Measurements from ENCODE around the gene INSRR.
A peak's percentile ranks its signal among the peaks of the same experiment; 100 is the strongest.

INSRR gene

DNA sequence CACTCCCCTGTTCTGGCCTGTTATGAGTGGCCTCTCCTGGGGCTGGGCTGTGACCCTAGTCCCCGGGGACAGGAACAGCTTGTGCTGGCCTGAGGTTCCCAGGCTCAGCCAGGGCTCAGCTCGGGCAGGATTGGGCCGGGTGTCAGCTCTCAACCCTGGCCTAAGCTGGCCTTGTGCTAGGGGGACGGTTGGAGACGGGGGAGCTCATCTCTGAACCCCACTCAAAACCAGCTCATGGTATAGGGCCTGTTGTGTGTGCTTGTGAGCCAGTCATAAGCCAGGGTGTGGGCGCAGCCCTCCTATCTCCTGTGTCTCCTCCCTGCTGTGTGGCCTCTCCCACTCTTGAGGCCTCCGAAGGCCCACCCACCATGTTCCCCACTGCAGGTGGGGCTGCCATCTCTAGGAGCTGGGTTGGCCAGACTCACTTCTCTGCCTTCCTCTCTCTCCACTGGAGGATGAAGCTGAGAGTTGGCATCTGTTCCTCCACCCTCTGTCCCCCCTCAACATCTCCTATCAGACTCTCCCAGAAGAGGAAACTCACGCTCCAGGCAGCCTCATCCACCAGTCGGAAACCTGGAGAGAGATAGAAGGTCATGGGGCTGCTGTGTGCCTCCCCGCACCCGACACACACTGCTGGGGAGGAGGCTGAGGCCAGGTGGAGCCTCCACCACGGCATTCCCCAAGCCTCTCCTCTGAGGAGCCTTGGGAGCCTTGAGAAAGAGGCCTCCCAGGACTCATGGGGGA, 36.0 kb upstream of the INSRR start:
- DNase-seq (ENCODE audit: low read depth in 3 of 3) = no peak

DNA sequence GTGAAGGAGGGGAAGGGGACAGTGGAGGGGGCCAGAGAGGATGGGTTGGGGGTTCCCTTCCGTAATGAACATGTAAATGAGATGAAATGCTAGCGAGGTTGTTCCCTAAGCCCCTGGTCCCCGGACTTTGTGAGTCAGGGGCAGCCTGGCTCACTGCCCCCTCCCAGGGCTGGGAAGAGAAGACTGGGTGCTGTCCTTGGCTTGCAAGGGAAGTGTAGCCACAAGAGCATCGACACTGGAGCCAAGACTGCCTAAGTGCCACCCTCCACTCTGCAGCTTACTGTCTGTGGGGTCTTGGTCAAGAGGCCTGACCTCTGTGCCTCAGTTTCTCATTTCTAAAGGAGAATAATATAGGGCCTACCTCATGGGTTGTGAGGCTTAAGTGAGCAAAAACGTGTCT, 35.1 kb upstream of the INSRR start:
- no peak for DNase-seq (ENCODE audit: low read depth in 3 of 3)

DNA sequence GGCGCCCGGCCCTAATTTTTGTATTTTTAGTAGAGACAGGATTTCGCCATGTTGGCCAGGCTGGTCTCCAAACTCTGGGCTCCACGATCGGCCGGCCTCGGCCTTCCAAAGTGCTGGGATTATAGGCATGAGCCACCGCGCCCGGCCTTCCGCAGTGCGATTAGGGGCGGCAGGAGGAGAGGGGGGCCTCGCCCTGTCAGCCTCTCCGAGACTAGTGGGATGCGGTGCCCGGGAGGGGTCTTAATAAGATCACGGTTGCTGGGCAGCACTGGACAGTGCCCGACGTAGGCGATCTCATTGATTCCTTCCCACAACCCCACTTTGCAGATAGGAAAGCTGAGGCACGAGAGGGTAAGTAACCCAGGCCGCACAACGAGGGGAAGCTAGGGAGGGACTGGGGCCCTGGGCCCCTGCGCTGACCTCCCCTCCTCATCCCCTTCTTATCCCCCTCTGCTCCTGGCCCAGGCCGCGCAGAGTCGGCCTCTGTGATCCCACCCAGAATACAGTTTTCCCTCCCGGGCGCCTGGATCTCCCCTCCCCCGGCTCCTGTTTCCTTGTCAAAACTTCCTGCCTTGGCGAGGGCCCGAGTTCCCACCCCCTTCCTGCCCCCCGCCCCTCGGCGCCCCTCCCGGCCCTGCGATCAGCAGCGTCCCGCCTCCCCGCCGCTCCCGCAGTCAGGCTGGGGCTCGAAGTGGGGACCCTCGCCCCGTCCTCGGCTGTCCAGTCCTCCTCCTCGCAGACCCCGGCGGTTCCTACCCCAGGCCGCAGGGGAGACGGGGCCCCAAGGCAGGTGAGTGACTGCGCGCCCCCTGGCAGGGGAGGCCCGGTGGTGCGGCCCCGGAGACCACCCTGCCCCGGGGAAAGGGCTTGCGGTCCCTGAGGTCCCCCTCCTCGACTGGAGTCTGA, 34.4 kb upstream of the INSRR start, which contains the start of gene PEAR1:
Gene PEAR1 (plus strand): TSS at position 671 of the 906 bp plus-strand sequence. CDS start 10,209 bp downstream, outside the sequence.
- no peak for DNase-seq (ENCODE audit: low read depth in 3 of 3)

DNA sequence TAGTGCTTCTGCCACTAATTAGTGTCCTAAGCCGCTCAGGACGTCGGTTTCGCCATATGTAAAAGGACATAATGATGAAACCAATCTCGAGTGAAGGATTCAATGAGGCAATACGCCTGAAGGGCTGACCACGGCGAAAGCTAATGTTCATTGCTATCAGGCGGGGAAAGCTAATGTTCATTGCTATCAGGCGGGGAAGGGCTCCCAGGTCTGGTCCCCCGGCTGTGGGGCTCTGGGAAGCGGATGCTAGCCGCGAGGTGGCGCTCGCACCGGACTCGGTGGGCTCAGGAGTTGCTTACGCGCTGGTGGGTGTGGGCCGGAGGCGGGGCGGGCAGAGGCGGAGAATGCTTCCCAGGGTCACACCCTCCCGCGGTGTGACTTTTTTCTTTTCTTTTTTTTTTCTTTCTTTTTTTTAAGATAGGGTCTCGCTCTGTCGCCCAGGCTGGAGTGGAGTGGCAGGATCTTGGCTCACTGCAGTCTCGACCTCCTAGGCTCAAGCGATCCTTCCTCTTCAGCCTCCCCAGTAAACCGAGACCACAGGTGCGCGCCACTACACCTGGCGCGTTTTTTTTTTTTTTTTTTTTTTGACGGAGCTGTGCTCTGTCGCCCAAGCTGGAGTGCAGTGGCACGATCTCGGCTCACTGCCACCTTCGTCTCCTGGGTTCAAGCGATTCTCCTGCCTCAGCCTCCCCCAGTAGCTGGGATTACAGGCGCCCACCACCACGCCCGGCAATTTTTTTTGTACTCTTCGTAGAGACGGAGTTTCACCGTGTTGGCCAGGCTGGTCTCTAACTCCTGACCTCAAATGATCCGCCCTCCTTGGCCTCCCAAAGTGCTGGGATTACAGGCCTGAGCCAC, 33.5 kb upstream of the INSRR start:
- peak; percentile 74 to 77 (median 76) for DNase-seq (ENCODE audit: low read depth in 3 of 3)

DNA sequence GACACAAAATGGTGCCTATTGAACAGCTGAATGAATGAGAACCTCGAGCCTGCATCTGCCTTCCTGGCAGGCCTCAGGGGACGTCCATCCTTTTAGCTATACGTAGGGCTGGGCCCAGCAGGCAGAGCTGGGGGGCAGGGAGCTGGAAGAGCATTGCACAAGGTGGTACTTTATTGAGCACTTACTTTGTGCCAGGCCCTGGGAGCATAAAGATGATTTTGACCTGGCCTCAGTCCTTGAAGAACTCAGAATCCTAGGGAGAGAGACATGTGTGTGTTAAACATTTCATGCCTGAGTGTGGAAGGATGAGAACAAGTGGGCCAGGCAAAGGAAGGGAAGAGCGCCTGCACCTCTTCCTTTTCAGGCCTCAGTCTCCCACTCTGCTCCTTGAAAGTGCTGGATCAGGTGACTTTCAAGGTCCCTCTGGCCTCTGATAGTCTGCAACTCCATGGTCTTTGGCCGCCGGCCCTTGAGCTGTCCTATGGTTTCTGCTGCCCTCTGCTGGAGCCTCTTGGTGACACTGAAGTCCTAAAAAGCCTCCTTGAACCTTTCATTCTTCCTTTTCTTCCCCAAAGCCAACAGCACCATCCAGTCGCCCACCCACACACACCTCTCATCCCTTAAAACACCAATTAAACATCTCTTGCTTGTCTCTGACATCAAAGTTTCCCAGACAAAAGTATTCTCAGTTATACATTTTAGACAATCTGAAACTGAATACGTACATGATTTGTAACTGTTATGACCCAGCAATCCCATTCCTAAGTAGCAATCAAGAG, 31.1 kb upstream of the INSRR start:
- peak; percentile 15 to 22 (median 20) for DNase-seq (ENCODE audit: low read depth in 3 of 3)

DNA sequence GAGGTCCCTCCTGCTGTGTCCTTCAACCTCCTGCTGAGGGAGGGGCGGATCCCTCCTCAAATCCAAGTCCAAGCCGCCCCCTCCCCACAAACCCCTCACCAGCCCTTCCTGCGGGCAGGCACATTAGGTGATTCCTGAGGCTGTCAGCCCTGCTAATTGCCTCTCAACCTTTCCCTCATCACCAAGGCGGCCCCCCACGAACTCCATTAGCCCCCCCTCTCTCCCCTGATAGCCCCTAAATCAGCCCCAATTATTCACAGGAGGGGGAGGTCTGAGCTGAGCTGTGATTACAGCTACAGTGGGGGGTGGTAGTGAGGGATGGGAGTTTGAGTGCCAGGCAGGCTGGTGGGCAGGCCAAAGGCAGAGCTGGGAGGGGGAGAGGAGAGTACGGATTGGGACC, 28.8 kb upstream of the INSRR start:
- DNase-seq (ENCODE audit: low read depth in 3 of 3) = no peak

DNA sequence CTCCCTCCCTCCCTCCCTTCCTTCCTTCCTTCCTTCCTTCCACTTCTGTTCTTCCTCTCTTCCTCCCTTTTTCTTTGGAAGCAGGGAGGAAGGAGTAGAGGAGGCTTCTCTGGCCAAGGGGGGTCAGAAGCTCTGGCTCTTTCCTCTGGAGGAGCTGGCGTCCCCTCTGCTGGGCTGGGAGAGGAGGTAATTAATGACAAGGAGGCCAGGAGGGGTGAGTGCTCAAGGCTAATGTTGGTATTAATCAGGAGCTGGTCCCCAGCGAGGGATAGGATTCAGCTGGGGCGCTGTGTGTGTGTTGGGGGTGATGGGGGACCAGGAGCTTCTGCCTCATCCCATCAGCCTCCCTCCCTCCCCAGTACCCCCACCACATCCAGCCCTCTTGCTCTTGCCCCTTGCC, 28.4 kb upstream of the INSRR start:
- no peak for DNase-seq (ENCODE audit: low read depth in 3 of 3)

DNA sequence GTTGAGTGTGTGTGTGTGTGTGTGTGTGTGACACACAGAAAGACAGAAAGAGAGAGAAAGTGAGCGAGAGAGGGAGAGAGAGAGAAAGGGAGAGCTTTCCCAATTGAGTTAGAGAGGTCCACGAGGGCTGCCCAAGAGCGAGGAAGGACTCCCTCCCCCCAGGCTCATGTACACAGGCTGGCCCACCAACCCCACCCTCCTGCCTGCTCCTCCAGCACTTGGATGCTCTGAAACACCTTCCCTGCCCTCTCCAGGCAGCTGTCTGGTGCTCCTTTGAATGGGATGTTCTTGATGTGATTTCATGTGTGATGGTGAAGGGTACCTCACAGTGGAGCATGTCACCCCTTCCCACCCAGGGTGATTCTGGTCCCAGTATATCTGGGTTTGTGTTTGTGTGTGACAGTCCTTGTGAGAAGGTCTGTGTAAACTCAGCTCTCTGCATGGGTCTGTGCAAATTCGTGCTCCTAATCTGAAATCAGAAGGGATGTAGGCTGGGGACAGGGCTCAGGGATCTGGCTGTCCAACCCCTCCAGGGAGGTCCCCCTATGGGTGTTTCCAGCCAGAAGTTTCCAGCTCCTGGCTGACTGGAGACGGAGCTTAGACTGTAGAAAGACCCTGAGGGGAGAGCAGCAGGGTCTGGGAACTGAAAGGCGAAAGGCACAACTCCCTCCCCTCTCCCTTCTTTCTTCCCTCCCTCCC, 27.8 kb upstream of the INSRR start:
- DNase-seq (ENCODE audit: low read depth in 3 of 3) = no peak

DNA sequence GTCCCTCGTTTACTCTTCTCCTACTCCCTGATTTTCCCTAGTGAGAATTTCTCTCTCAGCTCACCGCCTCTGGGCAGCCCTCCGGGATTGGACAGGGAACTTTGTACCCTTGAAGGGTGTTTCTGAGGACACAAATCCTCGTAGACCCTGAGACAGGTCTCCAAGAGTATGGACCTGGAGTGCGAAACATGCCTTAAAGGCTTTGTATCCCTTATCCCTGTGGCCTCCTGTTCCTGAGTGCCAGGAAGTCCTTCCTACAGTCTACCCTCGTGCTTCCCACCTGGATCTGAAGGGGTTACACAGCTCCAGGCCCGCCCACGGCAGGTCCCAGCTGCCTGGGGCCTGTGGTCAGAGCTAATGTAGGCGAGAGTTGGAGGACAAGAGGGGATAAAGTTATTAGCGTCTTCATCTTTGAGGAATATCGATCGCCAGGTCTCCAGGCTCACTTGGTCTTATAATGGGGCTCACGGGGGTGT, 27.0 kb upstream of the INSRR start:
- no peak for DNase-seq (ENCODE audit: low read depth in 3 of 3)

DNA sequence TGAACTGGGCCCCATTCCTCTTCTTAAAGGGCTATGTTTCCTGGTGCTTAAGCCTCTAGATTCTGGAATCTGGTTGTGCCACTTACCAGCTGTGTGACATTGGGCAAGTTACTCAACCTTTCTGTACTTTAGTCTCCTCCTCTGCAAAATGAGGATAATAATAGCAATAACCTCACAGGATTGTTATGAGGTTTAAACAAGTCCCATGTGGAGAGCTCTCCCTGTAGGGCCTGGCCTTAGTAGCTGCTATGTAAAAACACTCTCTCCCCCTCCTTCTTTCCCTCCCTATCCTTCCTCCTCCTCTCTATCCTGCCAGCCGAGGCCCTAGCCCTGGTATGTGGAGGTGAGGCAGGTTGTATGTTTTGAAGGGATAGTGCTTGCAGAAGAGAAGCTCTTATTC, 26.4 kb upstream of the INSRR start:
- DNase-seq (ENCODE audit: low read depth in 3 of 3) = no peak

DNA sequence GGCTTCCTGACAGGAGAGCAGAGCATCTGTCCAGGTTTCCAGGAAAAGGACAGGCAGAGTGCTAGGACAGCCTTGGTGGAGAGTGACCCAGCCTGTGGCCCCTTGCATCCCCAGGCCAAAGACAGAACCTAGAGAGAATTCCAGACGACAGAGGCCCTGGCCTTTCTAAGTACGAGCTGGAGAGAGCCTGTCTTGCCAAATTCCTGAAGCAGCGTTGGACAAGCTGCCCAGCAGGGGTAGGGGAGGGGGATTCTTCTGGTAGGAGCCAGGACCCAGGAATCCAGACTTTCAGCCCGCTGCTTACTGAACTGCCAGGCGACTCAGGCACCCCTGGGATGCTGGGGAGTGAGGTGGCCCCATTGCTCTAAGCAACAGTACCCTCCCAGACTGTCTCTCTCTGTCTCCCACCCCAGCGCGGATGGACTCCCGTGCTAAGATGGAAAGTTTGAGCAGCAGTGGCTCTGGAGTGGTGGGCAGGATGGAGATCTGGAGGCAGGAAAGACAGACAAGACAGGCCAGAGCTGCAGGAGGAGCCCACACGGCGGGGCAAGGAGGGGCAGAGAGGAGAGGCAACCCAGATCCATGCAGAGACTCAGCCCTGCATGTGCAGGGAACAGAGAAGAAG, 25.8 kb upstream of the INSRR start:
- no peak for DNase-seq (ENCODE audit: low read depth in 3 of 3)

DNA sequence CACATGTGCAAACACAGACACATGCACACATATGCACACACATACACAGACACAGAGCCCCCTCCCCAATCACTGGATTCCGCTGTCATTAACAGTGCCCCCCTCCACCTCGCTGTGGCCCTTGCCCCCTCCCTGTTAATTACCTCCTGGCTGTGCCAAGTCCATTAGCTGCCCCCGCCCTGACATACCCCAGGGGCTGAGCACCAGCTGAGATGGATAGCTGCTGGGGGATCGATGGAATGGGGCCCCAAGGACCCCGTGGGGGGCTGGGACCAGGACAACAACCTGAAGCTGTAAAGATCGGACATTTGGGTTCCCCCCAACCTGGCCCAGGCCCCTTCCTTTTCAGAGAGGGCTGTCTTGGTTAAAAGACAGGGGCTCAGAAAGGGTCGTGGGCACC, 25.0 kb upstream of the INSRR start:
- DNase-seq (ENCODE audit: low read depth in 3 of 3) = no peak

DNA sequence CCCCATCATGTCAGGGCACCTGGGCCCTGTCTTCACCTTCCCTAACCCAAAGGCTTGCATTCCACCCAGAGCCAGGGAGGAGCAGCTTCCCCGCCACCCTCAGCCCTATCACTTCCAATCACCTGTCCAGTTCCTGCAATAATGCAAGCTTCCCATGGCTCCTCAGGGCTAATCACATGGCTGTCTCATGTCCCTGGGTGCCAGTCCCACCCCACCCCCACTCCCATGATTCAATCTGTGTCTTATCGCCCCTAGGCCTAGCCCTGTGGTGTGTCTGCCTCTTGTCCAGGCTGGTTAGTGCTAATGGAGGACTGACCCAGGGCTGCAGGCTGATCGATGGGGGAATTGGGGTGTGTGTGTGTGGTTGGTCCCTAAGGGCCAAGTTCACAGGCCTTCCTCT, 23.6 kb upstream of the INSRR start:
- DNase-seq (ENCODE audit: low read depth in 3 of 3) = no peak

DNA sequence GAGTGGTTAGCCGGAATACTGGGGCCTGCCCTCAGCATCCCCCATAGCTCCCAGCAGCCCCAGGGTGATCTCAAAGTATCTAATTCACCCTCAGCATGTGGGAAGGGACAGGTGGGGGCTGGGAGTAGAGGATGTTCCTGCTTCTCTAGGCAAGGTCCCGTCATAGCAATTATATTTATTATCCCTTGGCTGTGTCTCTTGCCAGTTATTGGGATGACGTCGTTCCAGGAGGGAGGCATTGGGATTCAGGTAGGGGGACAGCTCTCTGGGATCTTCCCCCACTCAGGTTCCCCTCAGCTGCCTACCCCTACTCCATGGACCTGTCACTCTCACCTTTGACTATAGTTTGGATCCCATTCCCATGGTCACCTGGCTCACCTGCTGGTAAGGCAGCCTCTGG, 22.7 kb upstream of the INSRR start:
- no peak for DNase-seq (ENCODE audit: low read depth in 3 of 3)

DNA sequence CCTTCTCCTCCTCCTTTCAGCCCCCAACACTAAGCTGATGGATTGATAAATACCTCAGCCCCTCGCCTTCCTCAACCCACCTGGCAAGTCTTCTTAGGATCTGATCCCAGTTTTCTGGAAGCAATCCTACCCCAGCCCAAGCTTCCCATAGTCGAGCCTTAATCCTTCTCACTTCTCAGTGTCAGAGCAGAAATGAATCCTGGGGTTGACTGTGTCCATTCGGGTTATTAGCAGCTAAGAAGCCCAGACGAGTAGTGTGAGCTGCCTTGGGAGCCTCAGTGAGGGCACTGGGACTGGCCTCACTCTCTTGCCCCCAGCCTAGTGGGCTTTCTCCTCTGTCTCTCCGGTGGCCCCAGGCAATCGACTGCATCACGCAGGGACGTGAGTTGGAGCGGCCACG, 22.2 kb upstream of the INSRR start:
- DNase-seq (ENCODE audit: low read depth in 3 of 3) = no peak

DNA sequence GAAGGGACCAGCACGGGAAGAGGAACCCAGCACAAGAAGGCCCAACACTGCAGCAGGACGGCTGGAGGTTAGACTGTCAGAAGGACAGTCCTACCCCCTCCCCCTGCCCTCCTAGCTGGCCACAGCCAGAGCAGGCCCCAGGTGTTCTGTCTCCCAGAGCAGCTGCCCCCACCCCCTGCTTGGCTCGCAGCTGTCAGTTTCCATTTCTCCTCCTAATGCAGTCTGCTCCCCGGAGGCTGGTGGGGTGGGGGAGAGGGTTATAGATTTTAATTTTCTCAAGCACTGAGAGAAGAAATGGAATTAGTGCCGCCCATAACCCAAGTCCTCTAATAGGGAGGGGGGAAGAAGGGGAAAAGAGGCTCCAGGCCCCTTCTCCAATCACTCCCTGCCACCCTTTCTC, 21.6 kb upstream of the INSRR start:
- no peak for DNase-seq (ENCODE audit: low read depth in 3 of 3)

DNA sequence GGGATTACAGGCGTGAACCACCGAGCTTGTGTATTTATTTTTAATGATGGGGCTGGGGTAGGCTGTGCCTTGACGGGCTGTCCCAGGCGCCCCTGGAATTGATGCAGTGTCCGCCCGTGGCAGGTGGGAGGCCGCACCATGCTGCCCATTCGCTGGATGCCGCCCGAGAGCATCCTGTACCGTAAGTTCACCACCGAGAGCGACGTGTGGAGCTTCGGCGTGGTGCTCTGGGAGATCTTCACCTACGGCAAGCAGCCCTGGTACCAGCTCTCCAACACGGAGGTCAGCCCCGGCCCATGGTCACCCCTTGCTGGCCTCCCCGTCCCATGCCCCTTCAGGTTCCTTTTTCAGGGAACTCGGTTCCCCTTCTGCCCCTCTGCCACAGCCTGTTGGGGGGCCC, 21.0 kb upstream of the INSRR start:
- no peak for DNase-seq (ENCODE audit: low read depth in 3 of 3)

DNA sequence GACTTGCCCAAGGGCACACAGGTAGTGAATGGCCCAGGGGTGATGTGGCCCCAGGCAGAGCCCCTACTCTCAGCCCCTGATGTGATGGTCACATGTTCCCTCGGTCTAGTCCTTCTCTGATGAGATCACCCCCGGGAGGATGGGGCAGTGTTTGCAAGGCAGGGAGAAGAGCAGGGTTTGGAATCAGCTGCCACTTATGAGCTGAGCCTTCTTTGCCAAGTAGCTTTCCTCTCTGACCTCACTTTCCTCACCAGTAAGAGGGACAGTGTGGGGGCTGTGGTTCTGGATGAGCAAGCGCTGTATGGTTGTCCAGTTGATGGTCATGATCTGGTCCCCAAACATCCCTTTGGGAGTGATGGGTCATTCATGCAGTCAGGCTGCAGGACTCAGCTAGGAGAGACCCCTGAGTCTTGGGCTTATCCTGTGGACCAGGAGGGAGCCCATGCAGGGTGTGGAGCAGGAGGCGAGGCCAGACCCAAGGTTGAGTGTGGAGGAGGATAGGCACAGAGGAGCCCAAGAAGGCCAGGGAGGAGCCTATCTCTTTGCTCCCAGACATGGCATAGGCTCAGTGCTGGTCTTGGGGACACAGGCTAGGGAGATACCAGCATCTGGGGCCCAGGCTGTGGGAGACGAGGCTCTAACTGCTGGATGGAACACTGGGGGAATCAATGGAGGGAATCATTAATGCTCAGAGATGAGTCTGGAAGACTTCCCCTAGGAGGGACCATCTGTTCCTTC, 18.7 kb upstream of the INSRR start:
- DNase-seq (ENCODE audit: low read depth in 3 of 3) = no peak

DNA sequence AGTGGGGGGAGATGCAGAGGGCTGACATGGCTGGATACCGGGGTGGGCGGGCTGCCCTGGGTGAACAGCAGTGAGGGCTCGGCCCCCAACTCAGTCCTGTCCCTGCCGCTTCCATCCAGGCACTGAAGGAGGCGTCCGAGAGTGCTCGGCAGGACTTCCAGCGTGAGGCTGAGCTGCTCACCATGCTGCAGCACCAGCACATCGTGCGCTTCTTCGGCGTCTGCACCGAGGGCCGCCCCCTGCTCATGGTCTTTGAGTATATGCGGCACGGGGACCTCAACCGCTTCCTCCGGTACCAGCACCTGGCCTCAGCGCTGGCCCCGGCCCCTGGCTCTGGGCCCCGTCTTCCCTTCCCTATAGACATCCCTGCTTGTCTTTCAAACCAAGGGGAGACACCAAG, 17.4 kb upstream of the INSRR start:
- DNase-seq (ENCODE audit: low read depth in 3 of 3) = no peak

DNA sequence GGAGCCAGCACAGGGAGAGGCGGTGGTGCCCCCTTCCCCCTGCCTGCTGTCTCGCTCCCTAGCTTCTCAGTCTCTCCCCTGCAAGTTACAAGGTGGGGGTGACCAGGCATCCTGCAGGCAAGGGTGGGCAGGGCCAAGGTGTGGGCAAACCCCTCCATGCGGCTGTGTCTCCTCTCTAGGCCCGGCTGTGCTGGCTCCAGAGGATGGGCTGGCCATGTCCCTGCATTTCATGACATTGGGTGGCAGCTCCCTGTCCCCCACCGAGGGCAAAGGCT, 16.4 kb upstream of the INSRR start:
- no peak for DNase-seq (ENCODE audit: low read depth in 3 of 3)

Data from stimulated activated CD4-positive, alpha-beta T cell treated with anti-CD3 and anti-CD28 coated beads, TNF-alpha, amount 100 ng/mL, for 4 hours (primary cell).